SJCRH30 (cell line): Measurements from ENCODE around the gene SIRPB1. TPM values are rescaled to one million over a fixed set of nuclear protein-coding genes. Genes with fewer than 3 reads are reported as not detected.
A peak's percentile ranks its signal among the peaks of the same experiment; 100 is the strongest.

ENCODE experiments used
- DNase-seq, 2 experiments: peaks; one replicate each; pipeline ENCODE4 v3.0.0-alpha.2; 2015 to 2020
- H3K27ac ChIP-seq: fragments of 250-450 bp; sonication (Bioruptor Pico); 2 replicates; pipeline ENCODE4 v1.5.1; 2020; ENCODE audit warnings: mild to moderate bottlenecking, moderate library complexity
- H3K27me3 ChIP-seq: fragments of 250-450 bp; sonication (Bioruptor Pico); 2 replicates; pipeline ENCODE4 v1.5.1; 2020; ENCODE audit warnings: mild to moderate bottlenecking, moderate library complexity
- H3K36me3 ChIP-seq: fragments of 250-450 bp; sonication (Bioruptor Pico); 2 replicates; pipeline ENCODE4 v1.5.1; 2020; ENCODE audit warnings: mild to moderate bottlenecking, moderate library complexity
- H3K4me1 ChIP-seq: fragments of 250-450 bp; sonication (Bioruptor Pico); 2 replicates; pipeline ENCODE4 v1.5.1; 2020; ENCODE audit warnings: mild to moderate bottlenecking, moderate library complexity
- H3K4me3 ChIP-seq: fragments of 250-450 bp; sonication (Bioruptor Pico); 2 replicates; pipeline ENCODE4 v1.5.1; 2020; ENCODE audit warnings: mild to moderate bottlenecking, moderate library complexity
- H3K9me3 ChIP-seq: fragments of 250-450 bp; sonication (Bioruptor Pico); replicated peaks from 2 replicates; pipeline ENCODE4 v1.5.1; 2020; ENCODE audit warnings: mild to moderate bottlenecking, moderate library complexity
- total RNA-seq: library from RNA; depleted of rRNA; stranded (reverse); fragments of >200 nt; shearing (Covaris generic); gene quantifications from 2 replicates; pipeline ENCODE4 v1.2.3, GENCODE V29; 2014; rRNA removed

Gene SIRPB1
- not detected in 2 replicates for total RNA-seq

GRCh38 chr20:1619861-1620444, at the start of gene SIRPB1:
Gene SIRPB1, minus strand, starts transcription at chr20:1620009. Its CDS starts 65 bp downstream, at chr20:1619944.
- no peak within 1 kb of the TSS for H3K27ac ChIP-seq
- DNase-seq: peak in 1 of 2 experiments; percentile 0
- H3K36me3 ChIP-seq: no peaks in the 10 kb centered on the region
- no peaks in the 10 kb centered on the region for H3K9me3 ChIP-seq
- H3K4me3 ChIP-seq: no peak within 1 kb of the TSS
- H3K4me1 ChIP-seq: no peaks in the 10 kb centered on the region
- H3K27me3 ChIP-seq: no peaks in the 10 kb centered on the region

- DNase-seq: no peak
- Histone ChIP-seq H3K4me3 (no peak overlapping the region), H3K27ac (no peak overlapping the region), H3K27me3 (peaks cover 4% of the 10 kb centered on the region; the same call in 1 of the 2 replicates), H3K4me1 (no peaks in the 10 kb centered on the region), H3K36me3 (no peaks in the 10 kb centered on the region), H3K9me3 (no peaks in the 10 kb centered on the region)
Observed at GRCh38 chr20:1669304-1669703, 49.5 kb upstream of the SIRPB1 start.

GRCh38 chr20:1667502-1668085, 47.8 kb upstream of the SIRPB1 start:
- no peak overlapping the region for H3K4me3 ChIP-seq
- H3K9me3 ChIP-seq: no peaks in the 10 kb centered on the region
- H3K27me3 ChIP-seq: peaks cover 4% of the 10 kb centered on the region; the same call in 1 of the 2 replicates
- DNase-seq: no peak
- H3K4me1 ChIP-seq: no peaks in the 10 kb centered on the region
- H3K27ac ChIP-seq: no peak overlapping the region
- H3K36me3 ChIP-seq: no peaks in the 10 kb centered on the region

GRCh38 chr20:1666802-1667201, 47.0 kb upstream of the SIRPB1 start:
- no peaks in the 10 kb centered on the region for H3K36me3 ChIP-seq
- H3K9me3 ChIP-seq: no peaks in the 10 kb centered on the region
- H3K4me3 ChIP-seq: no peak overlapping the region
- no peak for DNase-seq
- no peaks in the 10 kb centered on the region; the same call in 1 of the 2 replicates for H3K27me3 ChIP-seq
- no peak overlapping the region for H3K27ac ChIP-seq
- no peaks in the 10 kb centered on the region for H3K4me1 ChIP-seq

- Histone ChIP-seq H3K9me3 (no peaks in the 10 kb centered on the region), H3K4me1 (no peaks in the 10 kb centered on the region), H3K4me3 (no peak overlapping the region), H3K27ac (no peak overlapping the region), H3K36me3 (no peaks in the 10 kb centered on the region), H3K27me3 (no peaks in the 10 kb centered on the region)
- DNase-seq: no peak
Observed at GRCh38 chr20:1665345-1665744, 45.5 kb upstream of the SIRPB1 start.

GRCh38 chr20:1664911-1665310, 45.1 kb upstream of the SIRPB1 start:
- no peak for DNase-seq
- H3K4me3 ChIP-seq: no peak overlapping the region
- no peaks in the 10 kb centered on the region for H3K27me3 ChIP-seq
- H3K27ac ChIP-seq: no peak overlapping the region
- H3K9me3 ChIP-seq: no peaks in the 10 kb centered on the region
- no peaks in the 10 kb centered on the region for H3K4me1 ChIP-seq
- no peaks in the 10 kb centered on the region for H3K36me3 ChIP-seq

GRCh38 chr20:1663917-1664316, 44.1 kb upstream of the SIRPB1 start:
- no peaks in the 10 kb centered on the region for H3K9me3 ChIP-seq
- no peak for DNase-seq
- H3K27me3 ChIP-seq: no peaks in the 10 kb centered on the region
- H3K4me3 ChIP-seq: no peak overlapping the region
- no peaks in the 10 kb centered on the region for H3K4me1 ChIP-seq
- no peak overlapping the region for H3K27ac ChIP-seq
- H3K36me3 ChIP-seq: no peaks in the 10 kb centered on the region

- 0 out of 2 replicates have a peak, but pooled peaks cover 7% of the 10 kb centered on the region for H3K27me3 ChIP-seq
- DNase-seq: no peak
- H3K4me1 ChIP-seq: no peaks in the 10 kb centered on the region
- H3K27ac ChIP-seq: no peak overlapping the region
- H3K36me3 ChIP-seq: no peaks in the 10 kb centered on the region
- no peak overlapping the region for H3K4me3 ChIP-seq
- no peaks in the 10 kb centered on the region for H3K9me3 ChIP-seq
Observed at GRCh38 chr20:1661542-1662299, 41.9 kb upstream of the SIRPB1 start.

GRCh38 chr20:1660246-1660645, 40.4 kb upstream of the SIRPB1 start:
- no peaks in the 10 kb centered on the region for H3K9me3 ChIP-seq
- H3K27me3 ChIP-seq: 0 out of 2 replicates have a peak, but pooled peaks cover 7% of the 10 kb centered on the region
- no peaks in the 10 kb centered on the region for H3K4me1 ChIP-seq
- no peak overlapping the region for H3K27ac ChIP-seq
- H3K36me3 ChIP-seq: no peaks in the 10 kb centered on the region
- no peak for DNase-seq
- no peak overlapping the region for H3K4me3 ChIP-seq

- Histone ChIP-seq H3K27me3 (0 out of 2 replicates have a peak, but pooled peaks cover 7% of the 10 kb centered on the region), H3K27ac (no peak within 1 kb of the TSS), H3K4me1 (no peaks in the 10 kb centered on the region), H3K9me3 (no peaks in the 10 kb centered on the region), H3K36me3 (no peaks in the 10 kb centered on the region), H3K4me3 (no peak within 1 kb of the TSS)
- no peak for DNase-seq
Observed at GRCh38 chr20:1657556-1658334, 37.9 kb upstream of the SIRPB1 start, which contains the start of gene SIRPG. Gene SIRPG, minus strand, starts transcription at chr20:1657779. Its CDS starts 65 bp downstream, at chr20:1657714.

GRCh38 chr20:1656844-1657243, 37.0 kb upstream of the SIRPB1 start:
- Histone ChIP-seq H3K27me3 (0 out of 2 replicates have a peak, but pooled peaks cover 7% of the 10 kb centered on the region), H3K4me3 (no peak overlapping the region), H3K36me3 (no peaks in the 10 kb centered on the region), H3K9me3 (no peaks in the 10 kb centered on the region), H3K27ac (no peak overlapping the region), H3K4me1 (no peaks in the 10 kb centered on the region)
- DNase-seq: no peak

- H3K27ac ChIP-seq: no peak overlapping the region
- DNase-seq: no peak
- no peak overlapping the region for H3K4me3 ChIP-seq
Observed at GRCh38 chr20:1654996-1655395, 35.2 kb upstream of the SIRPB1 start.

GRCh38 chr20:1652960-1653359, 33.2 kb upstream of the SIRPB1 start:
- no peak overlapping the region for H3K4me3 ChIP-seq
- no peak overlapping the region for H3K27ac ChIP-seq
- no peaks in the 10 kb centered on the region for H3K36me3 ChIP-seq
- no peak for DNase-seq
- H3K4me1 ChIP-seq: no peaks in the 10 kb centered on the region
- no peaks in the 10 kb centered on the region for H3K9me3 ChIP-seq
- 0 out of 2 replicates have a peak, but pooled peaks cover 1% of the 10 kb centered on the region for H3K27me3 ChIP-seq

More at GRCh38 chr20:1654996-1655395, 35.2 kb upstream of the SIRPB1 start:
- Histone ChIP-seq H3K4me1 (no peaks in the 10 kb centered on the region), H3K27me3 (0 out of 2 replicates have a peak, but pooled peaks cover 7% of the 10 kb centered on the region), H3K36me3 (no peaks in the 10 kb centered on the region), H3K9me3 (no peaks in the 10 kb centered on the region)

- Histone ChIP-seq H3K27me3 (no peaks in the 10 kb centered on the region), H3K36me3 (no peaks in the 10 kb centered on the region), H3K4me3 (no peak overlapping the region), H3K27ac (no peak overlapping the region), H3K9me3 (no peaks in the 10 kb centered on the region), H3K4me1 (no peaks in the 10 kb centered on the region)
- no peak for DNase-seq
Observed at GRCh38 chr20:1652104-1652503, 32.3 kb upstream of the SIRPB1 start.
